Keratinocyte (primary cell): ENCODE results near the gene REPIN1. TPM values are rescaled to one million over a fixed set of nuclear protein-coding genes. Genes with fewer than 3 reads are reported as not detected.

ENCODE experiments used
- DNase-seq: peaks from one replicate; pipeline ENCODE4 v3.0.0-alpha.2; 2011; ENCODE audit warnings: low read depth, missing footprints, low spot score
- FAIRE-seq: peaks from 2 replicates; lab custom pipeline; 2011; peaks lifted over from hg19 to GRCh38; lab: Jason Lieb, UNC
- H2AFZ ChIP-seq: 2 replicates; pipeline ENCODE4 v1.6.0; 2012; ENCODE audit warnings: low read length, control low read depth, inconsistent platforms; ENCODE audit not compliant: control insufficient read depth
- H3K27ac ChIP-seq: 2 replicates; pipeline ENCODE4 v1.5.1; 2011; ENCODE audit warnings: low read length; ENCODE audit not compliant: control insufficient read depth, insufficient read depth
- H3K27me3 ChIP-seq: 3 replicates; pipeline ENCODE4 v1.6.0; 2011; ENCODE audit warnings: low read length; ENCODE audit not compliant: control insufficient read depth, insufficient read depth; ENCODE audit errors: extremely low read depth
- H3K36me3 ChIP-seq, 2 experiments: 2 replicates in 1 of 2; 3 replicates in 1 of 2; pipeline ENCODE4 v1.5.1; 2011; ENCODE audit warnings: low read length in 2 of 2, mild to moderate bottlenecking in 1 of 2; ENCODE audit not compliant: control insufficient read depth in 2 of 2, insufficient read depth in 2 of 2; ENCODE audit errors: extremely low read depth in 1 of 2
- H3K4me1 ChIP-seq: 3 replicates; pipeline ENCODE4 v1.5.1; 2011; ENCODE audit warnings: low read length; ENCODE audit not compliant: control insufficient read depth, insufficient read depth; ENCODE audit errors: extremely low read depth
- H3K4me2 ChIP-seq: 3 replicates; pipeline ENCODE4 v1.6.0; 2011; ENCODE audit warnings: low read depth, low read length; ENCODE audit not compliant: control insufficient read depth, insufficient read depth; ENCODE audit errors: extremely low read depth
- H3K4me3 ChIP-seq, 3 experiments: fragments of 200-600 bp in 1 of 3; sonication (generic) in 1 of 3; 2 replicates in 2 of 3; 3 replicates in 1 of 3; pipeline ENCODE4 v1.5.1; 2011 to 2016; ENCODE audit warnings: low read length in 3 of 3, mild to moderate bottlenecking in 3 of 3, control low read depth in 2 of 3, inconsistent platforms in 1 of 3, low read depth in 1 of 3, mixed read lengths in 1 of 3, mixed run types in 1 of 3, moderate library complexity in 1 of 3; ENCODE audit not compliant: control insufficient read depth in 2 of 3, insufficient read depth in 2 of 3; ENCODE audit errors: extremely low read depth in 1 of 3
- H3K79me2 ChIP-seq: 2 replicates; pipeline ENCODE4 v1.6.0; 2012; ENCODE audit warnings: low read length; ENCODE audit not compliant: control insufficient read depth, insufficient read depth
- H3K9ac ChIP-seq: 3 replicates; pipeline ENCODE4 v1.6.0; 2011; ENCODE audit warnings: low read length; ENCODE audit not compliant: control insufficient read depth, insufficient read depth; ENCODE audit errors: extremely low read depth
- H3K9me1 ChIP-seq: 3 replicates; pipeline ENCODE4 v1.6.0; 2011; ENCODE audit warnings: low read length; ENCODE audit not compliant: control insufficient read depth, insufficient read depth; ENCODE audit errors: extremely low read depth
- H3K9me3 ChIP-seq: 2 replicates; pipeline ENCODE4 v1.5.1; 2012; ENCODE audit warnings: low read depth, low read length; ENCODE audit not compliant: control insufficient read depth
- H4K20me1 ChIP-seq: 3 replicates; pipeline ENCODE4 v1.6.0; 2011; ENCODE audit warnings: low read length; ENCODE audit not compliant: control insufficient read depth, insufficient read depth; ENCODE audit errors: extremely low read depth
- CTCF ChIP-seq, 3 experiments: IDR thresholded peaks in 1 of 3; conservative IDR thresholded peaks in 1 of 3; optimal IDR thresholded peaks in 1 of 3; 2 replicates in 2 of 3; 3 replicates in 1 of 3; pipeline versions ENCODE3 to v1.5.1; 2011; ENCODE audit warnings: low read length in 3 of 3, mild to moderate bottlenecking in 3 of 3, moderate library complexity in 2 of 3, control low read depth in 1 of 3, inconsistent platforms in 1 of 3; ENCODE audit not compliant: insufficient read depth in 2 of 3; ENCODE audit errors: extremely low read depth in 1 of 3
- EZH2 ChIP-seq: IDR thresholded peaks from one replicate; pipeline ENCODE4 v1.6.1; 2012; ENCODE audit warnings: inconsistent platforms, mild to moderate bottlenecking, low read length, moderate library complexity
- dilution Hi-C: fragments of 300-500 bp; cut with MboI; formaldehyde crosslinking; loops from one replicate; pipeline ENCODE4 v1.7.0; 2020; ENCODE audit warnings: low sequenced_read_pairs; ENCODE audit not compliant: extremely low pct_ligation_motif_present
- polyA plus RNA-seq, 5 experiments: library from polyadenylated mRNA; depleted of rRNA in 3 of 5; stranded (reverse) in 3 of 5; stranded (forward) in 1 of 5; unstranded in 1 of 5; fragments of >200 nt; gene quantifications; 1 replicate in 1 of 5; 2 replicates in 3 of 5; 3 replicates in 1 of 5; pipeline versions ENCODE4 v1.2.1 to v1.2.3, GENCODE V29; 2011 to 2012; ENCODE audit warnings: missing spikeins in 2 of 5, low read depth in 1 of 5, low replicate concordance in 1 of 5

REPIN1 gene
- polyA plus RNA-seq, 1 donor (not counting 4 experiments of a cell fraction or from before 2014, with no cell fraction given): 9.3 TPM

GRCh38 chr7:150358988-150359621, 9.5 kb upstream of the REPIN1 start:
- H4K20me1 ChIP-seq: no peaks in the 10 kb centered on the region
- no peak for FAIRE-seq
- dilution Hi-C loops: no loop called here

GRCh38 chr7:150359622-150360362, 8.8 kb upstream of the REPIN1 start:
- H4K20me1 ChIP-seq: no peaks in the 10 kb centered on the region
- no peaks in the 10 kb centered on the region for H3K27me3 ChIP-seq
- no peak overlapping the region for H3K4me2 ChIP-seq
- no peak overlapping the region for H3K4me3 ChIP-seq
- no peaks in the 10 kb centered on the region for H3K9me3 ChIP-seq
- no peak overlapping the region for H2AFZ ChIP-seq
- dilution Hi-C loops: no loop called here
- no peaks in the 10 kb centered on the region for H3K4me1 ChIP-seq
- no peak for TF ChIP-seq CTCF (optimal IDR thresholded peaks at IDR 0.05 in 1 of 3, IDR thresholded peaks at IDR 0.05 in 1 of 3, conservative IDR thresholded peaks at IDR 0.05 in 1 of 3; ENCODE audit: extremely low read depth in 1 of 3, insufficient read depth in 2 of 3, low read length in 3 of 3)
- no peak for TF ChIP-seq EZH2
- FAIRE-seq: no peak
- no peaks in the 10 kb centered on the region for H3K36me3 ChIP-seq
- H3K9me1 ChIP-seq: no peaks in the 10 kb centered on the region
- no peaks in the 10 kb centered on the region for H3K79me2 ChIP-seq
- H3K27ac ChIP-seq: no peak overlapping the region
- DNase-seq: no peak
- H3K9ac ChIP-seq: no peak overlapping the region

More at GRCh38 chr7:150358988-150359621, 9.5 kb upstream of the REPIN1 start:
- no peak for TF ChIP-seq CTCF (optimal IDR thresholded peaks at IDR 0.05 in 1 of 3, IDR thresholded peaks at IDR 0.05 in 1 of 3, conservative IDR thresholded peaks at IDR 0.05 in 1 of 3; ENCODE audit: extremely low read depth in 1 of 3, insufficient read depth in 2 of 3, low read length in 3 of 3)
- TF ChIP-seq EZH2: no peak
- H3K27me3 ChIP-seq: no peaks in the 10 kb centered on the region
- no peak overlapping the region for H3K4me2 ChIP-seq
- H3K9ac ChIP-seq: no peak overlapping the region
- H3K4me3 ChIP-seq: no peak overlapping the region
- H3K27ac ChIP-seq: no peak overlapping the region
- no peaks in the 10 kb centered on the region for H3K4me1 ChIP-seq
- no peak overlapping the region for H2AFZ ChIP-seq
- H3K9me3 ChIP-seq: no peaks in the 10 kb centered on the region
- no peaks in the 10 kb centered on the region for H3K9me1 ChIP-seq
- no peak for DNase-seq
- no peaks in the 10 kb centered on the region for H3K36me3 ChIP-seq
- no peaks in the 10 kb centered on the region for H3K79me2 ChIP-seq
